IMR-90 (cell line): ENCODE measurements around the gene CDA.

Experiments
- CTCF ChIP-seq: conservative IDR thresholded peaks from 2 replicates; pipeline ENCODE4 v1.5.1; 2012; ENCODE audit warnings: mild to moderate bottlenecking, low read depth, low read length, improper control_type of control experiment
- ELK1 ChIP-seq: fragments of 150-350 bp; IDR thresholded peaks from 2 replicates; pipeline ENCODE4 v1.6.1; 2016; ENCODE audit warnings: low read depth, mild to moderate bottlenecking, low read length, moderate library complexity, borderline replicate concordance
- MAZ ChIP-seq: IDR thresholded peaks from 2 replicates; pipeline ENCODE4 v1.6.1; 2012; ENCODE audit warnings: low read depth, mild to moderate bottlenecking, low read length, improper control_type of control experiment, moderate library complexity, borderline replicate concordance
- RAD21 ChIP-seq: IDR thresholded peaks from 2 replicates; pipeline ENCODE4 v1.6.1; 2012; ENCODE audit warnings: low read length, improper control_type of control experiment
- RFX5 ChIP-seq: IDR thresholded peaks from 2 replicates; pipeline ENCODE4 v1.8.0; 2012; ENCODE audit warnings: low read depth, mild to moderate bottlenecking, low read length, moderate library complexity

GRCh38 chr1:20603504-20604464 is 14.9 kb downstream of the CDA start:
- no peak for TF ChIP-seq RFX5
- TF ChIP-seq RAD21: no peak
- TF ChIP-seq CTCF: no peak
- peak; percentile 21; the same call in 1 of the 2 replicates for TF ChIP-seq MAZ
- TF ChIP-seq ELK1: no peak
